ENCODE data around the gene PCDHB6.
"Not testable (repeated sequence)": the region's sequence is repeated elsewhere in the genome, so short reads cannot be mapped to it uniquely, and the experiment has no call there.

Gene PCDHB6

DNA sequence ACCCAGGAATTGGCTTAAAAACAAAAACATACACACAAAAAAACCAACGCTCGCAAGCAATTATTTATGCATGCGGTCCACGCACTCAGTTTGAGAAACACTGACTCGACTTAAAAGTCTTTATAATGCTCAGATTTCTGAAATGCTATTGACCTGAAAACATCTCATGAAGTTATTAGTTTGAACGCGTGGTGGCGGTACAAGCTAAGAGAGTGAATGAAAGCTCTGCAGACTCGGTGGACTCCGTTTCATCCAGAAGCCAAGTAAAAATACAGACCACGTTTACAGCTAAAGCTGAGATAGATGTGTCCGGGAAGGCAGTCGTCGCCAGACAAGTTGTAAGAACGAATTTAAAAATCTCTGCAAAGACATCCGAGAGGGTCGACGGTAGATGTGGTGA is at the start of gene PCDHB6:
TSS of gene PCDHB6 (plus strand) at position 246 of the 400 bp plus-strand sequence. CDS start 201 bp downstream, outside the sequence.
- H3K4me1 ChIP-seq (ENCODE audit: control insufficient read depth, insufficient read depth, low read length) = no peaks in the 10 kb centered on the region
- DNase-seq (ENCODE audit: low read depth) = peak; percentile 45
- no peaks in the 10 kb centered on the region for H3K27me3 ChIP-seq (replicated peaks; ENCODE audit: control insufficient read depth, insufficient read depth, low read length)
- peaks cover 18% of the 10 kb centered on the region for H3K9me3 ChIP-seq (ENCODE audit: control insufficient read depth, low read length)
- peak within 1 kb of the TSS; percentile 56 for H3K4me3 ChIP-seq (ENCODE audit: low read length)
- no peaks in the 10 kb centered on the region for H3K36me3 ChIP-seq (ENCODE audit: control insufficient read depth, insufficient read depth, low read length, severe bottlenecking)
- H3K9ac ChIP-seq (ENCODE audit: low read length) = no peak within 1 kb of the TSS

DNA sequence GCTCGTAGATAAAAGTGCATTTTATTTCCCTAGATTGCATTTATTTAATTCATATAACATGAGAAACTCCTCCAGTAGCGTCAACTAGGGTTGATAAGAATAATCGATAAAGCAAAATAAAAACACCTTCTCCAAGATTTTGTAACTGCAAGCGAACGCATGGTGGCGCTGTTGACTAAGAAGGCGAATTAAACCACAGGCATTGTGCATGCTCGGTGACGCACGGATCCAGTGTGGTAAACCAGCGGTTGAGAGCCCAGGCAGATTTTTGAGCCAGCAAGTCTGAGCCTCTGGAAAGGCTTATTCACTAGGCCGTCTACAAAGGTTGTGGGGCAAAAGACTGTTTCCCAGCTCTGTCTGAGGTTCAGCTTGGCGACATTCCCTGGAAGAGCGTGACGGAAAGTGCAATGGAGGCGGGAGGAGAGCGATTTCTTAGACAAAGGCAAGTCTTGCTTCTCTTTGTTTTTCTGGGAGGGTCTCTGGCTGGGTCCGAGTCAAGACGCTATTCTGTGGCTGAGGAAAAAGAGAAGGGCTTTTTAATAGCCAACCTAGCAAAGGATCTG is 49.5 kb upstream of the PCDHB6 start, which contains the start of gene PCDHB3:
TSS of gene PCDHB3 (plus strand) at position 231 of the 563 bp plus-strand sequence. CDS start at position 408, 177 bp downstream.
- Histone ChIP-seq H3K9ac (ENCODE audit: low read length) (peak within 1 kb of the TSS; percentile 16), H3K36me3 (ENCODE audit: control insufficient read depth, insufficient read depth, low read length, severe bottlenecking) (no peaks in the 10 kb centered on the region), H3K4me3 (ENCODE audit: low read length) (peak within 1 kb of the TSS; percentile 71), H3K9me3 (ENCODE audit: control insufficient read depth, low read length) (peaks cover 21% of the 10 kb centered on the region), H3K27me3 (replicated peaks; ENCODE audit: control insufficient read depth, insufficient read depth, low read length) (no peaks in the 10 kb centered on the region), H3K4me1 (ENCODE audit: control insufficient read depth, insufficient read depth, low read length) (no peaks in the 10 kb centered on the region)
- DNase-seq (ENCODE audit: low read depth) = peak; percentile 52

DNA sequence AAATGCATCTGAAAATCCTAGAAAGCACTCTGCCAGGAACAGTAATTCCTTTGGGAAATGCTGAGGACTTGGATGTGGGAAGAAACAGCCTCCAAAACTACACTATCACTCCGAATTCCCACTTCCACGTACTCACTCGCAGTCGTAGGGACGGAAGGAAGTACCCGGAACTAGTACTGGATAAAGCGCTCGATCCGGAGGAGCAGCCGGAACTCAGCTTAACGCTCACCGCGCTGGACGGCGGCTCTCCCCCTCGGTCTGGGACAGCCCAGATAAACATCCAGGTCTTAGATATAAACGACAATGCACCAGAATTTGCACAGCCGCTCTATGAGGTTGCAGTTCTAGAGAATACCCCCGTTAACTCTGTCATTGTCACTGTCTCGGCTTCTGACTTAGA is 48.8 kb upstream of the PCDHB6 start:
- Histone ChIP-seq H3K9me3 (ENCODE audit: control insufficient read depth, low read length) (peaks cover 16% of the 10 kb centered on the region), H3K4me3 (ENCODE audit: low read length) (peak overlapping the region; percentile 71), H3K27me3 (replicated peaks; ENCODE audit: control insufficient read depth, insufficient read depth, low read length) (no peaks in the 10 kb centered on the region), H3K36me3 (ENCODE audit: control insufficient read depth, insufficient read depth, low read length, severe bottlenecking) (no peaks in the 10 kb centered on the region), H3K9ac (ENCODE audit: low read length) (no peak overlapping the region), H3K4me1 (ENCODE audit: control insufficient read depth, insufficient read depth, low read length) (no peaks in the 10 kb centered on the region)
- no peak for DNase-seq (ENCODE audit: low read depth)

DNA sequence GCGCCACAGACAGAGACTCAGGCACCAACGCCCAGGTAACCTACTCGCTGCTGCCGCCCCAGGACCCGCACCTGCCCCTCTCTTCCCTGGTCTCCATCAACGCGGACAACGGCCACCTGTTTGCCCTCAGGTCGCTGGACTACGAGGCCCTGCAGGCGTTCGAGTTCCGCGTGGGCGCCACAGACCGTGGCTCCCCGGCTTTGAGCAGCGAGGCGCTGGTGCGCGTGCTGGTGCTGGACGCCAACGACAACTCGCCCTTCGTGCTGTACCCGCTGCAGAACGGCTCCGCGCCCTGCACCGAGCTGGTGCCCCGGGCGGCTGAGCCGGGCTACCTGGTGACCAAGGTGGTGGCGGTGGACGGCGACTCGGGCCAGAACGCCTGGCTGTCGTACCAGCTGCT is 47.8 kb upstream of the PCDHB6 start:
- H3K36me3 ChIP-seq (ENCODE audit: control insufficient read depth, insufficient read depth, low read length, severe bottlenecking); DNase-seq (ENCODE audit: low read depth); H3K4me3 ChIP-seq (ENCODE audit: low read length); H3K4me1 ChIP-seq (ENCODE audit: control insufficient read depth, insufficient read depth, low read length); H3K27me3 ChIP-seq (replicated peaks; ENCODE audit: control insufficient read depth, insufficient read depth, low read length); H3K9ac ChIP-seq (ENCODE audit: low read length): not testable (repeated sequence)
- peaks cover 16% of the 10 kb centered on the region for H3K9me3 ChIP-seq (ENCODE audit: control insufficient read depth, low read length)

DNA sequence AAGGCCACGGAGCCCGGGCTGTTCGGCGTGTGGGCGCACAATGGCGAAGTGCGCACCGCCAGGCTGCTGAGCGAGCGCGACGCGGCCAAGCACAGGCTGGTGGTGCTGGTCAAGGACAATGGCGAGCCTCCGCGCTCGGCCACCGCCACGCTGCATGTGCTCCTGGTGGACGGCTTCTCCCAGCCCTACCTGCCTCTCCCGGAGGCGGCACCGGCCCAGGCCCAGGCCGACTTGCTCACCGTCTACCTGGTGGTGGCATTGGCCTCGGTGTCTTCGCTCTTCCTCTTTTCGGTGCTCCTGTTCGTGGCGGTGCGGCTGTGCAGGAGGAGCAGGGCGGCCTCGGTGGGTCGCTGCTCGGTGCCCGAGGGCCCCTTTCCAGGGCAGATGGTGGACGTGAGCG is 47.4 kb upstream of the PCDHB6 start:
- not testable (repeated sequence) for H3K36me3 ChIP-seq (ENCODE audit: control insufficient read depth, insufficient read depth, low read length, severe bottlenecking); H3K4me1 ChIP-seq (ENCODE audit: control insufficient read depth, insufficient read depth, low read length); H3K27me3 ChIP-seq (replicated peaks; ENCODE audit: control insufficient read depth, insufficient read depth, low read length); H3K9ac ChIP-seq (ENCODE audit: low read length); DNase-seq (ENCODE audit: low read depth); H3K4me3 ChIP-seq (ENCODE audit: low read length)
- H3K9me3 ChIP-seq (ENCODE audit: control insufficient read depth, low read length) = peaks cover 16% of the 10 kb centered on the region

DNA sequence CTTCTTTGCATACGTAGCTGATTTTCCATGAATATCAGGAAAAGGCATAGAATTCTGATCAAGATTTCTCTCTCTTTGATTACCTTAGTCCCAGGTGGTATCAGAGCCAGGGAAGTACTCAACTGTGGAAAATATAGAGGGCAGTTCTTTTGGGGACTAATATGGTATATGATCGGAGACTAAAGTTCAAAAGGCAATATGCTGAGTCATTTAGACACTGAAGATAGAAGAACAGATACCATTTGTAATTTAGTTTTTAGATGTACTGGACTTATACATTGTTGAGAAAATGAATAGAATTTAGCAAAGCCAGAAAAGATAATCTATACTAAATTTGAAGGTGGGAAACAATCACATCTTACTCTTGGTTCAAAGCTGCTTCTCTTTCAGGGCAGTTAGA is 44.5 kb upstream of the PCDHB6 start:
- H3K36me3 ChIP-seq (ENCODE audit: control insufficient read depth, insufficient read depth, low read length, severe bottlenecking) = no peaks in the 10 kb centered on the region
- no peak for DNase-seq (ENCODE audit: low read depth)

DNA sequence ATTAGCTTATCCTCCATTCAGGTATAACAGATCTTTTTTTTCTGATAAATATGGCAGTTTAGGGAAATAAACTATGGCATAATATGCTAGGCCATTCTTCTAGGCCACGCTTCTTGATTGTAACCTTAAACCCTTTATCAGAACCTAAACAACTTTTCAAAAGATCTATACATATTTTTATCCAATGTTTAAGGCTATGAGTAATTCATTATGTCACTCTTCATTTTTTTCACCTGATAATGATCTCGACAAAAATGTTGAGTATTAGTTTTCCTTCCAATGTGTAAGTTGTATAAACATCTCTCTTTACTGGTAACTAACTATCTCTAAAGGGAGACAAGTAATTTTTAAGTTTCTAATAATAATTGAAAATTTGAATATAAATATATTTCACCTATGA is 30.6 kb upstream of the PCDHB6 start:
- Histone ChIP-seq H3K9ac (ENCODE audit: low read length) (no peak overlapping the region), H3K4me1 (ENCODE audit: control insufficient read depth, insufficient read depth, low read length) (no peaks in the 10 kb centered on the region), H3K36me3 (ENCODE audit: control insufficient read depth, insufficient read depth, low read length, severe bottlenecking) (no peaks in the 10 kb centered on the region), H3K27me3 (replicated peaks; ENCODE audit: control insufficient read depth, insufficient read depth, low read length) (no peaks in the 10 kb centered on the region), H3K9me3 (ENCODE audit: control insufficient read depth, low read length) (peaks cover 34% of the 10 kb centered on the region), H3K4me3 (ENCODE audit: low read length) (no peak overlapping the region)
- no peak for DNase-seq (ENCODE audit: low read depth)

More for the DNA sequence above, 44.5 kb upstream of the PCDHB6 start:
- Histone ChIP-seq H3K27me3 (replicated peaks; ENCODE audit: control insufficient read depth, insufficient read depth, low read length) (no peaks in the 10 kb centered on the region), H3K9ac (ENCODE audit: low read length) (no peak overlapping the region), H3K4me1 (ENCODE audit: control insufficient read depth, insufficient read depth, low read length) (no peaks in the 10 kb centered on the region), H3K4me3 (ENCODE audit: low read length) (no peak overlapping the region), H3K9me3 (ENCODE audit: control insufficient read depth, low read length) (peaks cover 16% of the 10 kb centered on the region)

DNA sequence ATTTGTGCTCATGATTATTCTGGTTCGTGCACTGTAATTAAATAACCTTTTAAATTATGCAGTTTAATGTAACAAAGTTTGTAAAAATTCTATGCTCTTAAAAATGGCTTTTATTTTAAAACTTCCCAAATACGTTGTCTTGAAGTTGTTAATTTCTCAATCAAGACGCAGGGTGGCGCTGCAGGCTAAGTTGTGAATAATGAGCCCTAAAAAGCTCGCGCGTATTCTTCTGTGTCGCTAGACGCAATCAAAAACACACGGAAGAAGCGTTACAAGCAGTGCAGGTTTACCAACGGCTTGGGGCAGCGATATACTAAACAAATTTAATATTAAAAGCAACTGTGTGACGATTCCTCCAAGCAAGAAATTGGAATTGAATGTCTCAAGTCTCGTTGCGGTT is 28.3 kb upstream of the PCDHB6 start, which contains the start of gene PCDHB4:
TSS of gene PCDHB4 (plus strand) at position 256 of the 400 bp plus-strand sequence. CDS start 181 bp downstream, outside the sequence.
- H3K36me3 ChIP-seq (ENCODE audit: control insufficient read depth, insufficient read depth, low read length, severe bottlenecking) = no peaks in the 10 kb centered on the region
- DNase-seq (ENCODE audit: low read depth) = peak; percentile 34

DNA sequence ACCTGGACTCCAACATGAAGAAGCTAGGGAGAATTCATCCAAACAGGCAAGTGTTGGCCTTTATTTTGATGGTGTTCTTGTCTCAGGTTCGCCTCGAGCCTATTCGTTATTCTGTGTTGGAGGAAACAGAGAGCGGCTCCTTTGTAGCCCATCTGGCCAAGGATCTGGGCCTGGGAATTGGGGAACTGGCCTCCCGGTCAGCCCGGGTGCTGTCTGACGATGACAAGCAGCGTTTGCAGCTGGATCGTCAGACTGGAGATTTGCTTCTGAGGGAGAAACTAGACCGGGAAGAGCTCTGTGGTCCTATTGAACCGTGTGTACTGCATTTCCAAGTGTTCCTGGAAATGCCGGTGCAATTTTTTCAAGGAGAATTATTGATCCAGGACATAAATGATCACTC is 27.9 kb upstream of the PCDHB6 start:
- H3K27me3 ChIP-seq (replicated peaks; ENCODE audit: control insufficient read depth, insufficient read depth, low read length) = no peaks in the 10 kb centered on the region
- H3K36me3 ChIP-seq (ENCODE audit: control insufficient read depth, insufficient read depth, low read length, severe bottlenecking) = no peaks in the 10 kb centered on the region
- H3K9ac ChIP-seq (ENCODE audit: low read length) = no peak overlapping the region
- H3K9me3 ChIP-seq (ENCODE audit: control insufficient read depth, low read length) = peaks cover 17% of the 10 kb centered on the region
- H3K4me1 ChIP-seq (ENCODE audit: control insufficient read depth, insufficient read depth, low read length) = no peaks in the 10 kb centered on the region
- no peak for DNase-seq (ENCODE audit: low read depth)
- H3K4me3 ChIP-seq (ENCODE audit: low read length) = peak overlapping the region; percentile 65

More for the DNA sequence above, 28.3 kb upstream of the PCDHB6 start, which contains the start of gene PCDHB4:
- Histone ChIP-seq H3K4me3 (ENCODE audit: low read length) (peak within 1 kb of the TSS; percentile 65), H3K4me1 (ENCODE audit: control insufficient read depth, insufficient read depth, low read length) (no peaks in the 10 kb centered on the region), H3K9ac (ENCODE audit: low read length) (no peak within 1 kb of the TSS), H3K27me3 (replicated peaks; ENCODE audit: control insufficient read depth, insufficient read depth, low read length) (no peaks in the 10 kb centered on the region), H3K9me3 (ENCODE audit: control insufficient read depth, low read length) (peaks cover 22% of the 10 kb centered on the region)

DNA sequence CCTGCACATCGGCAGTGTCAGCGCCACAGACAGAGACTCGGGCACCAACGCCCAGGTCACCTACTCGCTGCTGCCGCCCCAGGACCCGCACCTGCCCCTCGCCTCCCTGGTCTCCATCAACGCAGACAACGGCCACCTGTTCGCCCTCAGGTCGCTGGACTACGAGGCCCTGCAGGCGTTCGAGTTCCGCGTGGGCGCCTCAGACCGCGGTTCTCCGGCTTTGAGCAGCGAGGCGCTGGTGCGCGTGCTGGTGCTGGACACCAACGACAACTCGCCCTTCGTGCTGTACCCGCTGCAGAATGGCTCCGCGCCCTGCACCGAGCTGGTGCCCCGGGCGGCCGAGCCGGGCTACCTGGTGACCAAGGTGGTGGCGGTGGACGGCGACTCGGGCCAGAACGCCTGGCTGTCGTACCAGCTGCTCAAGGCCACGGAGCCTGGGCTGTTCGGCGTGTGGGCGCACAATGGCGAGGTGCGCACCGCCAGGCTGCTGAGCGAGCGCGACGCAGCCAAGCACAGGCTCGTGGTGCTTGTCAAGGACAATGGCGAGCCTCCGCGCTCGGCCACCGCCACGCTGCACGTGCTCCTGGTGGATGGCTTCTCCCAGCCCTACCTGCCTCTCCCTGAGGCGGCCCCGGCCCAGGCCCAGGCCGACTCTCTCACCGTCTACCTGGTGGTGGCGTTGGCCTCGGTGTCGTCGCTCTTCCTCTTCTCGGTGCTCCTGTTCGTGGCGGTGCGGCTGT is 26.3 kb upstream of the PCDHB6 start:
- not testable (repeated sequence) for H3K36me3 ChIP-seq (ENCODE audit: control insufficient read depth, insufficient read depth, low read length, severe bottlenecking); DNase-seq (ENCODE audit: low read depth); H3K9ac ChIP-seq (ENCODE audit: low read length); H3K27me3 ChIP-seq (replicated peaks; ENCODE audit: control insufficient read depth, insufficient read depth, low read length); H3K4me1 ChIP-seq (ENCODE audit: control insufficient read depth, insufficient read depth, low read length); H3K4me3 ChIP-seq (ENCODE audit: low read length)
- H3K9me3 ChIP-seq (ENCODE audit: control insufficient read depth, low read length) = peaks cover 16% of the 10 kb centered on the region

DNA sequence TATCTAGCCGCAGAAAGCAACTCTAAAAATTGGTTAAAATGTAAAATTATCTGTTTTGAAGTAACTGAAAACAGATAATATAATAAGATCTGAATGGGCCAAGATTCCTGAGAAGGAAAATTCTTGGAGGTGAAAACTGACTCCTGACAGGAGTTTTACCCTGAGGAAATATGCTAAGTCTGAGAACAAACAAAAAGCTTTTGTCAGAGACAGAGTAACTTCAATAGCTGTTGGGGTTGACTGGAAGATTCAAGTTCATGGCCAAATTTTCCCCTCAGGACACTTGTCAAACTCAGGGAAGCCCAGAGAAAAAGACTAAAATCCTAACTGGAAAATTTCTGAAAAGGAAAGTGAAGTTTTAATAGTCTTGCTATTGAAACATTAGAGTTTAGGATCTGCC is 22.6 kb upstream of the PCDHB6 start:
- Histone ChIP-seq H3K4me3 (ENCODE audit: low read length) (no peak overlapping the region), H3K4me1 (ENCODE audit: control insufficient read depth, insufficient read depth, low read length) (no peaks in the 10 kb centered on the region), H3K9me3 (ENCODE audit: control insufficient read depth, low read length) (peaks cover 9% of the 10 kb centered on the region), H3K27me3 (replicated peaks; ENCODE audit: control insufficient read depth, insufficient read depth, low read length) (no peaks in the 10 kb centered on the region), H3K9ac (ENCODE audit: low read length) (no peak overlapping the region), H3K36me3 (ENCODE audit: control insufficient read depth, insufficient read depth, low read length, severe bottlenecking) (no peaks in the 10 kb centered on the region)
- DNase-seq (ENCODE audit: low read depth) = no peak

All from adipocyte (in vitro differentiated cells).